NCI-H774 (cell line): ENCODE results near the gene AEBP2.
"Not testable (repeated sequence)": the region's sequence is repeated elsewhere in the genome, so short reads cannot be mapped to it uniquely, and the experiment has no call there.

ENCODE experiments used
- DNase-seq: peaks from one replicate; lab custom pipeline; 2025; lab: John Stamatoyannopoulos, UW

AEBP2 gene

GRCh38 chr12:19439059-19440018 is at the start of gene AEBP2:
AEBP2 (plus strand) TSS chr12:19439492; CDS start chr12:19439700, 208 bp downstream.
- peak; percentile 88 for DNase-seq

- no peak for DNase-seq
Observed at GRCh38 chr12:19390051-19390598, 49.2 kb upstream of the AEBP2 start.

- DNase-seq = not testable (repeated sequence)
Observed at GRCh38 chr12:19392644-19393043, 46.6 kb upstream of the AEBP2 start.

- no peak for DNase-seq
Observed at GRCh38 chr12:19394385-19394784, 44.9 kb upstream of the AEBP2 start.

- DNase-seq = no peak
Observed at GRCh38 chr12:19397534-19397933, 41.8 kb upstream of the AEBP2 start.

- no peak for DNase-seq
Observed at GRCh38 chr12:19398376-19399363, 40.6 kb upstream of the AEBP2 start.

GRCh38 chr12:19400649-19401285 is 38.5 kb upstream of the AEBP2 start:
- DNase-seq = not testable (repeated sequence)

GRCh38 chr12:19402211-19402610 is 37.1 kb upstream of the AEBP2 start:
- DNase-seq = no peak

- DNase-seq = no peak
Observed at GRCh38 chr12:19402743-19403431, 36.4 kb upstream of the AEBP2 start.

- DNase-seq = no peak
Observed at GRCh38 chr12:19404242-19404880, 34.9 kb upstream of the AEBP2 start.

GRCh38 chr12:19409376-19409775 is 29.9 kb upstream of the AEBP2 start:
- no peak for DNase-seq

GRCh38 chr12:19410211-19410610 is 29.1 kb upstream of the AEBP2 start:
- DNase-seq = no peak

- DNase-seq = no peak
Observed at GRCh38 chr12:19410629-19411185, 28.6 kb upstream of the AEBP2 start.

GRCh38 chr12:19411234-19412204 is 27.8 kb upstream of the AEBP2 start:
- DNase-seq = no peak

GRCh38 chr12:19412844-19413243 is 26.4 kb upstream of the AEBP2 start:
- no peak for DNase-seq

- DNase-seq = not testable (repeated sequence)
Observed at GRCh38 chr12:19413582-19413981, 25.7 kb upstream of the AEBP2 start.

- DNase-seq = no peak
Observed at GRCh38 chr12:19415563-19415962, 23.7 kb upstream of the AEBP2 start.

GRCh38 chr12:19419086-19419485 is 20.2 kb upstream of the AEBP2 start:
- DNase-seq = no peak
